ENCODE results near the gene FOXR2.

The FOXR2 gene

GRCh38 chrX:55668084-55668483 lies 44.9 kb downstream of the FOXR2 start:
- TF ChIP-seq ESRRG (CRISPR knock-in tag; IDR thresholded peaks at IDR 0.05) = no peak
- TF ChIP-seq ISL1 (CRISPR knock-in tag; IDR thresholded peaks at IDR 0.05) = no peak
- TF ChIP-seq TOX (CRISPR knock-in tag; IDR thresholded peaks at IDR 0.05; ENCODE audit: borderline replicate concordance) = no peak
- no peak for TF ChIP-seq ZFP30 (CRISPR knock-in tag; IDR thresholded peaks at IDR 0.05)
- no peak for TF ChIP-seq RARB (CRISPR knock-in tag; IDR thresholded peaks at IDR 0.05)
- TF ChIP-seq ZNF8 (CRISPR knock-in tag; IDR thresholded peaks at IDR 0.05) = no peak
- TF ChIP-seq OSR1 (CRISPR knock-in tag; IDR thresholded peaks at IDR 0.05) = no peak
- TF ChIP-seq GLIS3 (CRISPR knock-in tag; IDR thresholded peaks at IDR 0.05) = no peak
- no peak for TF ChIP-seq TSHZ2 (CRISPR knock-in tag; IDR thresholded peaks at IDR 0.05)
- no peak for TF ChIP-seq ZNF565 (CRISPR knock-in tag; conservative IDR thresholded peaks at IDR 0.05; ENCODE audit: low read depth)
- TF ChIP-seq SNAI2 (CRISPR knock-in tag; IDR thresholded peaks at IDR 0.05) = no peak
- no peak for TF ChIP-seq ZNF70 (CRISPR knock-in tag; IDR thresholded peaks at IDR 0.05)
- ATAC-seq = no peak

Measured in SK-N-SH treated with all-trans-retinoic acid at 6 μM for 48 hours (cell line).